Thyroid gland (tissue), 4 donors: Measurements from ENCODE around the gene PTPRG. TPM values are rescaled to one million over a fixed set of nuclear protein-coding genes. Genes with fewer than 3 reads are reported as not detected.

ENCODE experiments used
- DNase-seq, 2 donors: peaks; one replicate each; pipeline ENCODE4 v3.0.0-alpha.2; 2019
- H3K27ac ChIP-seq, 3 donors: fragments of 200-600 bp; sonication (generic); 1 replicate in 2 of 3; 2 replicates in 1 of 3; pipeline ENCODE4 v1.5.1; 2016 to 2019; ENCODE audit warnings: mild to moderate bottlenecking in 1 of 3, moderate library complexity in 1 of 3
- H3K27me3 ChIP-seq: fragments of 200-600 bp; sonication (generic); one replicate; pipeline ENCODE4 v1.5.1; 2019
- H3K36me3 ChIP-seq, 2 donors: fragments of 200-600 bp; sonication (generic); one replicate each; pipeline ENCODE4 v1.5.1; 2016 to 2019
- H3K4me1 ChIP-seq, 2 donors: fragments of 200-600 bp; sonication (generic); one replicate each; pipeline ENCODE4 v1.5.1; 2017 to 2019
- H3K4me3 ChIP-seq, 3 donors: fragments of 200-600 bp; sonication (generic); replicated peaks in 1 of 3; 1 replicate in 2 of 3; 2 replicates in 1 of 3; pipeline ENCODE4 v1.5.1; 2016; ENCODE audit warnings: mild to moderate bottlenecking in 1 of 3
- H3K9me3 ChIP-seq: fragments of 200-600 bp; sonication (generic); one replicate; pipeline ENCODE4 v1.5.1; 2017
- POLR2A ChIP-seq, 2 donors: fragments of 450-650 bp; IDR thresholded peaks; one replicate each; pipeline ENCODE4 v1.6.1; 2017; ENCODE audit warnings: antibody characterized with exemption in 2 of 2, mild to moderate bottlenecking in 2 of 2, moderate library complexity in 1 of 2
- WGBS, 2 donors: methylation state at CpG; one replicate each; pipeline ENCODE4 v1.1.5; 2017; 5-methylcytosine and 5-hydroxymethylcytosine counted together
- intact Hi-C: fragments of 100-400 bp; cut with DNase I; formaldehyde crosslinking; loops from one replicate; pipeline ENCODE4 v1.15.1; 2023
- total RNA-seq, 4 donors: library from RNA; depleted of rRNA; stranded (reverse); fragments of >200 nt; gene quantifications; one replicate each; pipeline ENCODE4 v1.2.3, GENCODE V29; 2016
- TF ChIP-seq, protein P1 (sequence below), 6 experiments: fragments of 200-600 bp in 3 of 6; fragments of 450-650 bp in 3 of 6; sonication (generic) in 3 of 6; IDR thresholded peaks; one replicate each; pipeline ENCODE4 v1.5.1; 2016 to 2019; ENCODE audit warnings: antibody characterized with exemption in 6 of 6, mild to moderate bottlenecking in 2 of 6, inconsistent platforms in 1 of 6, moderate library complexity in 1 of 6

PTPRG gene
- total RNA-seq, 4 donors from 2014 or later: 81.6 to 207 (median 132) TPM

DNA sequence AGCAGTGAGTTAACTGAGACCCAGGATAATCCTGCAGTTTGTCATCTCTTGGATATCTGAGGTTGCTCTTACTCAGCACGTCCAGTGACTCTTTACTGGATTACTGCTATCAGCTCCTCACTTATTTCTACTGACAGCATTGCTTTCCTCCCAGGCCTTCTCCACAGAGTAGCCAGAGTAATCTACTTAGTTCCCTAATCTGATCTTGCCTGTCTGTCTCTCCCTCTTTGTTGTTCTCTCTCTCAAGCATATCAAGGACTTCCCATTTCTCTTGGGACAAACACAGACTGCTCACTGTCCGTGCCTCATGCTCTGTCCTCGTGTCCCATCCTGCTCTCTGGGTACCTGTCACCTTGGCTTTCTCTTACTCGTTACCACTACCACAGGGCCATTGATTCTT, 435.7 kb downstream of the PTPRG start:
- Histone ChIP-seq H3K27me3 (no peaks in the 10 kb centered on the region), H3K27ac (no peak overlapping the region), H3K9me3 (no peaks in the 10 kb centered on the region), H3K36me3 (no peaks in the 10 kb centered on the region), H3K4me1 (peaks cover 4 to 8% of the 10 kb centered on the region in 2 donors), H3K4me3 (no peak overlapping the region)
- no peak for DNase-seq
- 89 to 91% methylated on average over 4 of the region's 4 CpGs for WGBS, 2 donors
- TF ChIP-seq, protein P1, sequence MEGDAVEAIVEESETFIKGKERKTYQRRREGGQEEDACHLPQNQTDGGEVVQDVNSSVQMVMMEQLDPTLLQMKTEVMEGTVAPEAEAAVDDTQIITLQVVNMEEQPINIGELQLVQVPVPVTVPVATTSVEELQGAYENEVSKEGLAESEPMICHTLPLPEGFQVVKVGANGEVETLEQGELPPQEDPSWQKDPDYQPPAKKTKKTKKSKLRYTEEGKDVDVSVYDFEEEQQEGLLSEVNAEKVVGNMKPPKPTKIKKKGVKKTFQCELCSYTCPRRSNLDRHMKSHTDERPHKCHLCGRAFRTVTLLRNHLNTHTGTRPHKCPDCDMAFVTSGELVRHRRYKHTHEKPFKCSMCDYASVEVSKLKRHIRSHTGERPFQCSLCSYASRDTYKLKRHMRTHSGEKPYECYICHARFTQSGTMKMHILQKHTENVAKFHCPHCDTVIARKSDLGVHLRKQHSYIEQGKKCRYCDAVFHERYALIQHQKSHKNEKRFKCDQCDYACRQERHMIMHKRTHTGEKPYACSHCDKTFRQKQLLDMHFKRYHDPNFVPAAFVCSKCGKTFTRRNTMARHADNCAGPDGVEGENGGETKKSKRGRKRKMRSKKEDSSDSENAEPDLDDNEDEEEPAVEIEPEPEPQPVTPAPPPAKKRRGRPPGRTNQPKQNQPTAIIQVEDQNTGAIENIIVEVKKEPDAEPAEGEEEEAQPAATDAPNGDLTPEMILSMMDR (IDR thresholded peaks at IDR 0.05): no peak
- no peak for TF ChIP-seq POLR2A (IDR thresholded peaks at IDR 0.05)
- intact Hi-C loops: no loop called here

DNA sequence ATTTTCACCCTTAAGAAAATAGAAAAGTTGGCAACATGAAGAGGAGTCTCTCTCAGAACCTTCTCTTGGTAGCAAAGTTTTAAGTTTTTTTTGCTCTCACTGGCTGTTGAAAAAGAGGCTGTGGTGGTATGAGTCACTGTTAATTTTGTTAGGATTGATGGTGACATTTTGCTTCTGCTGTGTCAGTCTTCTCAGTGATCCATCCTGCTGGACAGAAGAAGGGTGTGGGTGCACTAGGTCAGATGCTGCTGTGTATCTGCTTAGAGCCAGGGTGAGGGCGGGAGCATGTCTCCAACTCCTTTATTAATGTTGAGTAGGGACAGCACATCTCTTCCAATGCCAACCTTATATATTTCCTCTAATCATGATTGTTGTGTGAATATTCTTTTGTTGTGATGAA, 442.5 kb downstream of the PTPRG start:
- H3K4me1 ChIP-seq: peaks cover 0 to 12% of the 10 kb centered on the region in 2 donors
- H3K36me3 ChIP-seq: no peaks in the 10 kb centered on the region
- H3K27me3 ChIP-seq: no peaks in the 10 kb centered on the region
- no peak overlapping the region for H3K4me3 ChIP-seq
- H3K27ac ChIP-seq: no peak overlapping the region
- no peak for TF ChIP-seq POLR2A (IDR thresholded peaks at IDR 0.05)
- TF ChIP-seq, protein P1 (IDR thresholded peaks at IDR 0.05): no peak
- no peak for DNase-seq
- WGBS, 2 donors: 93 to 100% methylated on average over 1 of the region's 1 CpG
- no peaks in the 10 kb centered on the region for H3K9me3 ChIP-seq
- intact Hi-C loops: no loop called here

DNA sequence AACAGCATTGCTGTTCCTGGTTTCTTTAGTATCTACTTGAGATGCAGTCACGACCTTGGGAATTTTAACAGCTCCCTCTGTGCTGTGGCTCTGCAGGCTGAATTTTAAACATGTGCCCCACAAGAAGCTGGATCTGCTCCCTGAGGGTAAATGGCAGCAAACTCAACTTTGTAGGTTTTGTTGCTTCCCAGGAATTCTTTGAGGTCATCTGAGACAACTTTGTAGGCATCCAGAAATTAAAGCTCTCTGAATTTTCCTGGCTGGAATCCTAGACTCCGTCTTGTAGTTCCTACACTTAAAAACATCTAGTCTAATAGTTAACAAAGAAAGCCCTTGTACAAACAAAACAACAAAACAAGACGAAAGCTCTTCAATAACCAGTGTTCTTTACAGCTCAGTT, 445.7 kb downstream of the PTPRG start:
- intact Hi-C loops: no loop called here
- 17 to 24% methylated on average over 3 of the region's 3 CpGs for WGBS, 2 donors
- no peaks in the 10 kb centered on the region for H3K9me3 ChIP-seq
- DNase-seq: no peak
- H3K36me3 ChIP-seq: no peaks in the 10 kb centered on the region
- no peak overlapping the region for H3K4me3 ChIP-seq
- H3K4me1 ChIP-seq: peaks cover 0 to 12% of the 10 kb centered on the region in 2 donors
- TF ChIP-seq POLR2A (IDR thresholded peaks at IDR 0.05): no peak
- TF ChIP-seq, protein P1 (IDR thresholded peaks at IDR 0.05): no peak
- peak overlapping the region in 2 of 3 donors; percentile 28 to 56 for H3K27ac ChIP-seq
- H3K27me3 ChIP-seq: no peaks in the 10 kb centered on the region

DNA sequence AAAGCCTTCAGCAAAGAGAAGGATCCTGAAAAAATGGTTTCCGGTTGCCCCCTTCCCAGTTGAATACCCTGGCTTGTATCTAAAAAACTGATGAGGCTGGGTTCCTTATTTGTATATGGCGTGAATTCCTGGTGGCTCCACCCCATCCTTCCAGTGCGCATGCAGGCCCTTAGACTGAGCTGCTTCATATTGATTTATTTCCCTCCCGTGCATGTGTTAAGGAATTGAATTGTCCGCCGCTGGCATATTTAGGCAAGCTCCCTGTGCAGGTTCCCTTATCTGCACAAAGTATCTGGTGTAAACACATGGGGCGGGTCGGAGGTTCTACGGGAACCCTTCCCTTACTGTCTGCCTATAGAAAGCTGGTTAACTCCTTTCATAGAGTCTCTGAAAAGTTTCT, 449.6 kb downstream of the PTPRG start:
- Histone ChIP-seq H3K36me3 (no peaks in the 10 kb centered on the region), H3K4me1 (peaks cover 0 to 12% of the 10 kb centered on the region in 2 donors), H3K27me3 (no peaks in the 10 kb centered on the region), H3K4me3 (no peak overlapping the region), H3K27ac (no peak overlapping the region), H3K9me3 (no peaks in the 10 kb centered on the region)
- no peak for DNase-seq
- TF ChIP-seq POLR2A (IDR thresholded peaks at IDR 0.05): no peak
- TF ChIP-seq, protein P1 (IDR thresholded peaks at IDR 0.05): no peak
- WGBS, 2 donors: 97% methylated on average over 9 of the region's 9 CpGs
- intact Hi-C loops: no loop called here

DNA sequence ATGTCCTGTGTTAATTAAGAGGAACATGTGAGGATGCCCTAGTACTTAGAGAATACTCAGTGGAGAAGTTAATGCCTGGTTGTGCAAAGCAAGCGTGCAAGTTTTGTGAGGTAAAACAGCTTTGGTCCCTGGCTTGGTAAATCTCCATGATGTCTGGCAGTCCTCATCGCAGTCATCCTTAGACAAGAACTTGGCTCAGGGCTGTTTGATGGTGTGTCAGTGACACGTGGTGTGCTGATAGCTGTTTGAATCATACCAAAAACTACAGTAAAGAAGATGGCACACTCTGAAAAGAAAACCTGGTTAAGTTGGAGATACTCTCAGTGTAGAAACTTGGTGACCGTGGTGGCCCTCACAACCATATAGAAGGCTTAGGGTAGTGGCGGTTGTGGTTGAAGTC, 450.3 kb downstream of the PTPRG start:
- intact Hi-C loops: no loop called here
- 96 to 98% methylated on average over 5 of the region's 5 CpGs for WGBS, 2 donors

More for the DNA sequence above, 450.3 kb downstream of the PTPRG start:
- no peaks in the 10 kb centered on the region for H3K9me3 ChIP-seq
- H3K27ac ChIP-seq: no peak overlapping the region
- H3K4me3 ChIP-seq: no peak overlapping the region
- H3K36me3 ChIP-seq: no peaks in the 10 kb centered on the region
- no peaks in the 10 kb centered on the region for H3K27me3 ChIP-seq
- DNase-seq: no peak
- TF ChIP-seq, protein P1 (IDR thresholded peaks at IDR 0.05): no peak
- no peak for TF ChIP-seq POLR2A (IDR thresholded peaks at IDR 0.05)
- peaks cover 0 to 9% of the 10 kb centered on the region in 2 donors for H3K4me1 ChIP-seq
